HAP-1 (cell line): ENCODE measurements around the gene SEMA4D.

Source experiments
- DNase-seq, 2 experiments: peaks; one replicate each; pipeline ENCODE4 v3.0.0-alpha.2; 2016 to 2020; ENCODE audit warnings: low spot score in 2 of 2
- H3K27me3 ChIP-seq: fragments of 250-450 bp; sonication (Bioruptor Pico); 2 replicates; pipeline ENCODE4 v1.5.1; 2020; ENCODE audit warnings: low read depth, mild to moderate bottlenecking, moderate library complexity
- H3K36me3 ChIP-seq: fragments of 250-450 bp; sonication (Bioruptor Pico); replicated peaks from 2 replicates; pipeline ENCODE4 v1.5.1; 2020; ENCODE audit warnings: mild to moderate bottlenecking
- H3K4me1 ChIP-seq: fragments of 250-450 bp; sonication (Bioruptor Pico); 2 replicates; pipeline ENCODE4 v1.5.1; 2020; ENCODE audit warnings: mild to moderate bottlenecking
- H3K4me3 ChIP-seq: fragments of 250-450 bp; sonication (Bioruptor Pico); 2 replicates; pipeline ENCODE4 v1.5.1; 2020; ENCODE audit warnings: mild to moderate bottlenecking, moderate library complexity
- H3K9me3 ChIP-seq: fragments of 250-450 bp; sonication (Bioruptor Pico); 2 replicates; pipeline ENCODE4 v1.5.1; 2020; ENCODE audit warnings: mild to moderate bottlenecking, moderate library complexity
- in situ Hi-C: fragments of 300-500 bp; cut with MboI; formaldehyde crosslinking; loops from 3 replicates; pipeline ENCODE4 v1.14.3; 2020; ENCODE audit warnings: low sequenced_read_pairs, inconsistent platforms, mixed read lengths

SEMA4D gene

DNA sequence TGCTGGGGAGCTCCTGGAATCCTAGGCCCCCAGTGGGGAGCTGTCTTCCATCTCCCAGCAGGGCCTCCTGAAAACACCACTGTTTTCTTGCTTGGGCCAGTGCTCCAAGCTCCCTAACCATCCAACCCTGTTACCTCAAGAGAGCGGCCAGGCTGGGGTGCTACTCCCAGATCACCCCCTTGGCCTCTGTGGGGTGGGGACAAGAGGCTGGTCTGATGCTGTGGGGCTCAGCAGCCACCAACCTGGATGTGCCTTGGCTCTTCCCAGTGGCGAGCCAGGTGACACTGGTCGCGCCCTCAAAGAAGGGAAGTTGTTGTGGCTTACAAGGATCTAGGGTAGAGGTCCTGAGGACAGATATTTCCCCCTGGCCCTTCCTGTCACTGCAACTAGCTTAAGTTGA lies 130.6 kb downstream of the SEMA4D start:
- Histone ChIP-seq H3K4me3 (no peak overlapping the region), H3K27me3 (no peaks in the 10 kb centered on the region), H3K9me3 (no peaks in the 10 kb centered on the region), H3K36me3 (no peaks in the 10 kb centered on the region), H3K4me1 (no peaks in the 10 kb centered on the region)
- DNase-seq: no peak
- in situ Hi-C loops: no loop called here

DNA sequence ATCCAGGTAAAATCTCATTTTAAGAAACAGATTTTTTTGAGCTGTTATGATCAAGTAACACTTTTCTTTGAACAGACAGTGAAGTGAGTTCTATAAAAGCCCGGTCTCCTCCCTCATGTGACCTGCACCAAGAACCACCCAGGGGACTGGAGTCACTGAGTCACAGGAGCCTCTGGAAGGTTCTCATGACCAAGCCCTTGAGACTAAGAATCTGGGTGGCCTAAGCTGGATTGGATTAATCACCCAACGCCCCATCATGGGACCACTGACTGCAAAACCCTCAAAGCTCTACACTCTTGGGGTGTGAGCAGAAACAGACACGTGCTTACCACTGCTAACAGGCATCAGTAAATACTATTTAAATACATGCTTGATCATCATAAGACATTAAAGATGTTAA lies 131.2 kb downstream of the SEMA4D start:
- no peaks in the 10 kb centered on the region for H3K9me3 ChIP-seq
- H3K27me3 ChIP-seq: no peaks in the 10 kb centered on the region
- in situ Hi-C loops: no loop called here
- no peak for DNase-seq
- no peaks in the 10 kb centered on the region for H3K4me1 ChIP-seq
- peaks cover 5% of the 10 kb centered on the region for H3K36me3 ChIP-seq
- no peak overlapping the region for H3K4me3 ChIP-seq

DNA sequence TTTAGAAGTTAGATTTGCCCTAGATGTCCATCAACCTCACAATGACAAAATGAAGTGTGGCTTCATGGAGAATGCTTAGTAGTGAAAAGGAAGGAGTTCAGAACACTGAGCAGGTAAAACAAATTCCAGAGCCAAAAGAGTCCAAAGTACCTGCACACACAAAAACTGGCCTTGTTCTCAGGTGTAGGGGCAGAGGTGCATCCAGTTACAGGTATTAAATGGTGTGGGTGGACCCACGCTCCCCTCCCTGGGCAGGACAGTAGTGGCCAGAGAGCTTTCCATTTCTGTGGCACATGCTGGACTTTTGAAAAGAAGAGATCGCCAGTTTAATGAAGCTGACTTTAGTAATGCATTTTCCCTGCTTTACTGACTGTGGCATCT lies 132.4 kb downstream of the SEMA4D start:
- in situ Hi-C loops: no loop called here
- no peaks in the 10 kb centered on the region for H3K9me3 ChIP-seq
- no peak overlapping the region for H3K4me3 ChIP-seq
- no peak for DNase-seq
- no peaks in the 10 kb centered on the region for H3K27me3 ChIP-seq
- no peaks in the 10 kb centered on the region for H3K4me1 ChIP-seq
- H3K36me3 ChIP-seq: peaks cover 17% of the 10 kb centered on the region

DNA sequence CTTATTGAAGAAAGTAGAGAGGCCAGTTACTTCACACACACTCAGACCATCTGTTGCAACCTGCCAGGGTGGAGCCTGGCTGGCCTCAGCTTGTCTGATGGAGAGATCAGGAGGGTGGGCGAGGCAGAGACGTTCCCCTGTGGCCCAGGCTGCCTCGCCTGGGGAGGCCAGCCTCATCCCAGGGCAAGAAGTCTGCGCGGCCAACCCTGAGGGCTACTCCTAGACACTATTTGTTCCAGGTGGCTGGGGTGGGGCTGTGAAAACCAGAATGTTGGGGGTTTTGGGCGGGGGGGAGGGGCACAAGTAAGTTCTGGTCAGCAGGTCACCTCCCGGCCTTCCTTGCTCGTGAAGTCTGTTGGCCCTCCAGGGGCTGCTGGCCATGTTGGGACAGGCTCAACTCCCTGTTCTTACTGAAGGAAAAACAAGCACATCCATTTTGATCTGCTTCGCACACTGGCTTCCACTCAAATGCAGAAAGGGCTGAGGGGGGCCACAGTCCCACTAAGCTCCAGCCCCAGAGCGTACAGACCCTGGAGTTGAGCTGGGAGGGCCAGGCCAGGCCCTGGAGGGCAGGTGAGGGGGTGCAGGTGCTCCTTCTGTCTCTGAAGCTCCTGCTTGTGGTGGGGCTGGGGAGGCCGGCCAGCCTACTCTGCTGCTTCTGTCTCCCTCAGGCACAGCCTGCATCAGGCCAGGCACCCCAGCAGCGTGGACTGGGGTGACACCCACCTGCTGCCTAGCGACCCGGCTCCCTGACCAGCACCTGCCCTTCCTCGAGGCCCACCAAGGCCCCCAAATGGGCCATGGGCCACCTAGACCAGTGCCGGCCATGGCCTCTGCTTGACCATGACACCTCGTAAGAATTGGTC lies 133.0 kb downstream of the SEMA4D start:
- no peaks in the 10 kb centered on the region for H3K4me1 ChIP-seq
- no peak for DNase-seq
- in situ Hi-C loops: no loop called here
- H3K27me3 ChIP-seq: no peaks in the 10 kb centered on the region
- no peak overlapping the region for H3K4me3 ChIP-seq
- no peaks in the 10 kb centered on the region for H3K9me3 ChIP-seq
- H3K36me3 ChIP-seq: peaks cover 21% of the 10 kb centered on the region

DNA sequence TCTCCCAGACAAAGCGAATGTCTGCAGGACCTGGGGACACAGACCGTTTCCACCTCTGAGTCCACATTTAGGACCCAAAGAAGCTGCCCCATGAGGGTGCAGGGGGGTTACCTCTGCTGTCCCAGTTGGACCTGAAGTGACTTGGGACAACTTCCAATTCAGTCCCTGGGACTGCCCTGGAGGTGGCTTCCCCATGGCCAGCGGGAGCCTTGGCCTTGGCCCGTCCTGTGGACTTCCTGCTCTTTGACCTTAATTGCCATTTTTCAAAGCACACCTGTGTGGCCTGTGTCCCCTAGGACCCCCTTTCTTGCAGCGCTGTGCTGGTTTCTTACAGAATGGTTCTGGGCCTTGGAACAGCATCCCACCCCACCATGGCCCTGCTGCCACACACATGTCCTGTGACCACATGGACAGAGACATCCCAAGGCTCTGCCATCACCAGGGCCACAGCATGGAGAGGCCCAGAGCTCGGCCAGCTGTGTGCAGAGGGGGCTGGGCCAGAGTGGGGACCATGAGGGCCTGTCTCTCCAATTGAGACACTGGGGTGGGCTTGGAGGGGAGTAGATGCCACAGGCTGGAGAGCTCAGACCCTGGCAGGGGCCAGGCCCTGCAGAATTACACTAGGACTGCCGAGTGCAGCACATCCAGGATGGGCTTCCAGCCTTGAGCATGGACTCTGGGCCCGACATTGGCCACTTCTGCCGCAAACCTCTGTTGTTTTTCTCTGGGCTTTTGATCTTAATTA lies 133.8 kb downstream of the SEMA4D start:
- H3K27me3 ChIP-seq: no peaks in the 10 kb centered on the region
- in situ Hi-C loops: no loop called here
- no peak for DNase-seq
- H3K36me3 ChIP-seq: peaks cover 27% of the 10 kb centered on the region
- H3K4me1 ChIP-seq: no peaks in the 10 kb centered on the region
- H3K9me3 ChIP-seq: no peaks in the 10 kb centered on the region
- H3K4me3 ChIP-seq: no peak overlapping the region

DNA sequence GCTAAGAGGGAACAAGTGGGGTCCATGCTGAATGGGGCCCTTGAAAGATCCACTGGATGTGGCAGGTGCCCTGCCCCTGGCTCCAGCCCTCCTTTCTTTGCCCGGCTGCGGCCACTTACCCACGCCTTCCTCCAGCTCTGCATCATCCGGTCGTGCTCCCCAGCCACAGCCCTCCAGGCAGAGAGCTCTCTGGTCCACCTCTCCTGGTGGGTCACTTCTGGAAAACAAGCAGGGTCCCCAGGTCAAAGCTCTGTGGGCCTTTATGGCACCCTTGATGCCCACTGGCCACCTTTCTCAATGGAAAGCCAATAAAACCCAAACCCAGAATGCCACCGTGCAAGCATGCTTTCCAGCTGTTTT lies 134.6 kb downstream of the SEMA4D start:
- no peaks in the 10 kb centered on the region for H3K27me3 ChIP-seq
- H3K4me1 ChIP-seq: no peaks in the 10 kb centered on the region
- H3K4me3 ChIP-seq: no peak overlapping the region
- H3K36me3 ChIP-seq: peaks cover 35% of the 10 kb centered on the region
- in situ Hi-C loops: no loop called here
- no peaks in the 10 kb centered on the region for H3K9me3 ChIP-seq
- no peak for DNase-seq

DNA sequence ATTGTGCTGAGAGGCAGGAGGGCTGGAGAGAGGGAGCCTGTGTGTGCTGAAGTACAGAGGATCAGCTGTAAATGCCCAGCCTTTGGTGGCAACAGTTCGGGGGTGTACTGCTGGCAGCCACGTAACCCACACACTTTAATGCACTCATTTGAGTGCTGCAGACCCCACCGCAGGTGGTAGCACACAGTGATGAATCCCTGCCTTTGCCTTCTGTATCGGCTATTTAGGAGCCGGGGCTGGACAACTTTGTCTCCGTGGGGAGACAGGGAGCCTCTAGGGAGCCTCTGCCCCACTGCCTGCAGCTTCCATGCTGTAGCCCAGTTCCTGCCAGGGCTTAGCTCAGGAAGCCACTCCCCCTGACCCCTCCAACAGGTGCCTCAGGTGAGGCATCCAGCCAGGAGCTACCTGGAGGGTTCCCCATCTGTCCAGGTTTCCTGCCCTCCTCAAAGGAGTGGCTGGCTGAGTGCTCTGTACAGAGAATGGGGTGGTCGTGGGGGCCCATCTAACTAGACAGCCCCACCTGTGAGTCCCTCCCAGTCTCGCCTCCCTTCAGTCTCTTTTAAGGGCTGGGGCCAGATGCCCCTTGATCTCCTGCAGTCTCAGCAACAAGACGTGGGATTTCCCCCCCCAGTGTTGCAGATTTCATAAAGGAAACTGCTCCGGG lies 135.1 kb downstream of the SEMA4D start:
- no peak for DNase-seq
- H3K36me3 ChIP-seq: peaks cover 40% of the 10 kb centered on the region
- no peaks in the 10 kb centered on the region for H3K27me3 ChIP-seq
- no peaks in the 10 kb centered on the region for H3K9me3 ChIP-seq
- in situ Hi-C loops: no loop called here
- no peak overlapping the region for H3K4me3 ChIP-seq
- H3K4me1 ChIP-seq: no peaks in the 10 kb centered on the region

DNA sequence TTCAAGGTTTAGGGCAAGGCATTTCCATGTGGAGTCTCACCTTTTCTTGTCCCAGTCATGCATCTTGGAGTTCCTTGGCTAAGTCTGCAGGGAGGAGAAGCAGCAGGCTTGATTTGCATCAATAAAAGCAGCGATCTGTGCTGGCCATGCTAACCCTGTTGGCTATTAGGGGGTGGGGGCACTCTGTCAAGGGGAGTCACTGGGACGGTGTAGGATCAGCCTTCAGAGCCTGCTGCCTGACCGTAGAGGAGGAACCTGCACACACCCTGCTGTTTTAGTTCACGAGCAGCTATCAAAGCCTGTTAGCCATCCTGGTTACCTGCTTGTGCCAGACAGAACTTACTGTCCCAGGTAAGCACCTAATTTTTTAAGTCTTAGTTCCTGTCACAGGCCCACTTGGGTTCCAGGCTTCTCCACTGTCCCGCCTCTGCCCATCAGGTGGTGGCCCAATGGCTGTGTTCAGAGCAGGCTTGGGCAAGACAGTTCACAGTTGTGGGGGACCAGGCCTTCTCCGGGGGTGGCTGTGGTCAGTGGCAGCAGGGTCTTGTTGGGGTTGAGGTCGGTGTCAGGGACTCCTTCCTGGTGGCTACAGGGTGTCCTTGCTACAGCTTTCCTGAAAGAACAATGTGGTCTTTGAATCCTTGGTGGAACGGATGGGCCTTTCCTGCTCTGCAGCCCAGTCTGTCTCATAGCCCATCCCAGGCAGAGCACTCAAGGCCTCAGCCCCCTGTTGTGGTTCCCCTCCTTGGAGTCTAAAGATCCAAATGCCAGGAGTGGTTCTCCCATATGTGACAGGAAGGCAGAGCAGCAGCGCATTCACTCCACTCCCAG lies 135.9 kb downstream of the SEMA4D start:
- Histone ChIP-seq H3K4me1 (no peaks in the 10 kb centered on the region), H3K27me3 (no peaks in the 10 kb centered on the region), H3K4me3 (no peak overlapping the region), H3K9me3 (no peaks in the 10 kb centered on the region), H3K36me3 (peaks cover 46% of the 10 kb centered on the region)
- no peak for DNase-seq
- in situ Hi-C loops: no loop called here

DNA sequence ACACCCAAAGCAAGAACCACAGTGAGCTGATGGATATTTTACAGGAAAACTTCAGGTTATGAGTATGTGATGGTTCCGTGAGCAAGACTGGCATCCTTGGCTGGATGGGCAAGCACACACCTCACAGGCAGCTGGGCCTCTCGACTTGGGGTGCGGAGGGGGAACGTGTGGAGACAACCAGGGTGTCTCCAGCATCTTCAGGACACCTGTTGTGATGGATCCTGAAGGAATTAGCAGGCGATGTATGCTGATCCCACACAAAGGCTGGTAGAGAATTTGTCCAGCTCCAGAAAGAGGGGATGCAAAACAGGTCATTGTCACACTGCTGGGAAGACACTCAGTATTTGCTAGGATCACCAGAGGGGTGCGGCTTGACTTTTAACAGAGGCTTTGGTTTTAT lies 136.9 kb downstream of the SEMA4D start:
- Histone ChIP-seq H3K4me1 (no peaks in the 10 kb centered on the region), H3K4me3 (no peak overlapping the region), H3K9me3 (no peaks in the 10 kb centered on the region), H3K27me3 (no peaks in the 10 kb centered on the region), H3K36me3 (peaks cover 52% of the 10 kb centered on the region)
- DNase-seq: no peak
- in situ Hi-C loops: no loop called here

DNA sequence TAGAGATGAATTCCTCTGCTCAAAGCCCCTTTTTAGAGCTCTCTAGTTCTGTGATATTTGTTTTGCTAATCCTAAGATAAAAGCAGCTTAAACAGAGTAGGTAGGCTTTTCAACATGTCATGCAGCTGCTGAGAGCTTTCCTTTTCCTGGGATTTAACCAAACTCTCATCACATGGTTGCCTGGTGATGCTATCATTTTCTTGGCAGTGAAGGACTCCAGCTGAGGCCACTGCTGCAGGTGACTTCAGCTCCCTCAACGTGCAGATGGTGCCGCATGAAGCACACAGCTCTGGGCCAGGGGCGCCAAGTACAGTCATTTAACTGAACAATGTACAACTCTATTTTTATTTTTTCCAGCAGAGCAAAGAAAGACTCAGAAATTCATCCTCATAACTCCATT lies 137.4 kb downstream of the SEMA4D start:
- no peaks in the 10 kb centered on the region for H3K9me3 ChIP-seq
- H3K36me3 ChIP-seq: peaks cover 56% of the 10 kb centered on the region

DNA sequence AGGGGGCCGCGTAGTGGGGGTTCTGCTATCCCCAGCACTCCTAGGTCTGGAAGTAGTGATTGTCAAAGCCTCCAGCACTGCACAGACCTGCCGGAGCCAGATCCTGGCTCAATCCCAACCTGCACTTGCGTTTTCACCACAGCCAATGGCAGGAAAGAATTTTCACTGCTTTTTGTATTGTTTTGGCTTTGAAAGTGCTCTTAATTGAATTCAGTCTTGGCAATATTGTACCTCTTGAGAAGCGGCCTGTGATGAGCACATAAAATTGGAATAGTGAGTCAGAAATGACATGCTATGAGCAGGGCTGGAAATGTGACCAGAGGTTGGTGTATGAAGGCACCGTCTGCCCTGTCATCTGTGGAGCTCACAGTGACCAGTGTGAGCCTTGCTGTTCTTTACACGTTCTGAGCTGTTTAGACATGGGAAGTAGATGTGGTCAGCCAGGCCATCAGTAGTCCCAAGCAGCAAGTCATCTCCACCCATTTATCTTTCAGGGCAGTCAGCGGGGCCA lies 138.1 kb downstream of the SEMA4D start:
- peaks cover 62% of the 10 kb centered on the region for H3K36me3 ChIP-seq
- H3K4me3 ChIP-seq: no peak overlapping the region
- in situ Hi-C loops: no loop called here
- no peak for DNase-seq
- H3K9me3 ChIP-seq: no peaks in the 10 kb centered on the region
- no peaks in the 10 kb centered on the region for H3K27me3 ChIP-seq
- H3K4me1 ChIP-seq: no peaks in the 10 kb centered on the region

More for the DNA sequence above, 137.4 kb downstream of the SEMA4D start:
- DNase-seq: no peak
- no peaks in the 10 kb centered on the region for H3K27me3 ChIP-seq
- no peaks in the 10 kb centered on the region for H3K4me1 ChIP-seq
- in situ Hi-C loops: no loop called here
- H3K4me3 ChIP-seq: no peak overlapping the region

DNA sequence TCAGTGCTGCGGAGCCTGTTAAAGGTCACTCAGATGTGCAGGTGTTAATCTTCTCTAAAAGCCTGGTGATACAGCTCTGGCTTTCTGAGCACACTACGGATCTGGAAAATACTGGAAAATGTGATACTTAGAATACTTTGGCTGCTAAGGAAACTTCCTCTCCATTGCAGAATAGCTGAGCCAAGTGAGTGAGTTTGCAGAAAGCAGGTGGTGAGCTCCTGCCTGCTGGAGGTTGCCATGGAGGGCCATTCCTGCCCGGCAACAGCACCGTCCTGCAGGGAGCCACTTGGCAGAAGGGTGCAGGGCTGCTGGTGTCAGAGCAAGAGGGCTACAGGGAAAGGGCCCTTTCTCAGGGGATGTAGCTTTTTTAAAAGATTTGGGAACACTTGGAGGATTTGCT lies 138.9 kb downstream of the SEMA4D start:
- DNase-seq: no peak
- peaks cover 68% of the 10 kb centered on the region for H3K36me3 ChIP-seq

DNA sequence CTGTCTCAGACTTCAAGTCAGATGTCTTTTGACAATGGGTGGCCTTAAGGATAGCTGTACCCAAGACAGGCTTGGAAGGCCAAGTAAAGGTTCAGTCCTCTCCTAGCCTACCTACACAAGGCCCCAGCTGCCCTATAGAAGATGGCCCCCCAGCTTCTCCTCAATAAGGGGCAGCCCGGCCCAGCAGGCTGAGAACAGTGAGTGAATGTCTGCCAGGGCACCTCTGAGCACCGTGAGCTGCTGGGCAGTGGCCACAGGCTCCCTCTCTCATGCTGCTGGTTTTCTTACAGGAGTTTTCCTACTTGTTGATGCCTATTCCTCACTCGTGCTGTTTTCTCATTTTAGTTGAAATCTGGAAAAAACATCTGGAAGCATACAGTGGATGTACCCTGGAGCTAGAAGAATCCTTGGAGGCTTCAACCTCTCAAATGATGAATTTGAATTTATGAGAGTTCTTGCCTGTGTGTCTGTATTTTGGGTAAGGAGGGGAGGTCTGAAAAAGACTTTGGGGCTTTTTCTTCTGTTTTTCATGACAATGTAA lies 139.5 kb downstream of the SEMA4D start:
- Histone ChIP-seq H3K27me3 (no peaks in the 10 kb centered on the region), H3K4me3 (no peak overlapping the region), H3K4me1 (no peaks in the 10 kb centered on the region), H3K36me3 (peaks cover 74% of the 10 kb centered on the region), H3K9me3 (no peaks in the 10 kb centered on the region)
- in situ Hi-C loops: no loop called here
- no peak for DNase-seq

More for the DNA sequence above, 138.9 kb downstream of the SEMA4D start:
- in situ Hi-C loops: no loop called here
- Histone ChIP-seq H3K4me1 (no peaks in the 10 kb centered on the region), H3K27me3 (no peaks in the 10 kb centered on the region), H3K9me3 (no peaks in the 10 kb centered on the region), H3K4me3 (no peak overlapping the region)
